ENCODE data around the gene LATS2. TPM values are rescaled to one million over a fixed set of nuclear protein-coding genes. Genes with fewer than 3 reads are reported as not detected.

The LATS2 gene
- total and polyA plus RNA-seq, 8 donors = 3.4 to 21.4 (median 7.7) TPM

GRCh38 chr13:21025539-21025938 is 35.8 kb downstream of the LATS2 start:
- H3K4me1 ChIP-seq = peaks cover 17 to 28% (median 23%) of the 10 kb centered on the region in 4 donors
- intact Hi-C loops (cut with DNase I; ENCODE audit: low total_unique reads) = no loop called here
- H3K27ac ChIP-seq = no peak overlapping the region
- H3K27me3 ChIP-seq = no peaks in the 10 kb centered on the region
- H3K9me3 ChIP-seq = no peaks in the 10 kb centered on the region
- no peak for DNase-seq
- WGBS, 5 donors = 88 to 91% (median 89%) methylated on average over 6 of the region's 6 CpGs
- no peak for TF ChIP-seq CTCF (IDR thresholded peaks at IDR 0.05)
- no peak for TF ChIP-seq POLR2AphosphoS5 (IDR thresholded peaks at IDR 0.05)
- no peak for TF ChIP-seq POLR2A (IDR thresholded peaks at IDR 0.05)
- no peak for TF ChIP-seq EP300 (IDR thresholded peaks at IDR 0.05)
- no peaks in the 10 kb centered on the region for H3K36me3 ChIP-seq
- H3K4me3 ChIP-seq = no peak overlapping the region

GRCh38 chr13:21022056-21022979 is 39.1 kb downstream of the LATS2 start:
- no peak for TF ChIP-seq POLR2AphosphoS5 (IDR thresholded peaks at IDR 0.05)
- no peak for TF ChIP-seq EP300 (IDR thresholded peaks at IDR 0.05)
- TF ChIP-seq CTCF (IDR thresholded peaks at IDR 0.05) = no peak
- TF ChIP-seq POLR2A (IDR thresholded peaks at IDR 0.05) = no peak
- Histone ChIP-seq H3K36me3 (no peaks in the 10 kb centered on the region), H3K27me3 (no peaks in the 10 kb centered on the region), H3K9me3 (no peaks in the 10 kb centered on the region), H3K4me3 (no peak overlapping the region), H3K4me1 (peaks cover 19 to 50% (median 34%) of the 10 kb centered on the region in 4 donors), H3K27ac (peak overlapping the region in 3 of 5 donors; percentile 5 to 80 (median 39))
- 39 to 56% (median 48%) methylated on average over 11 of the region's 11 CpGs for WGBS, 5 donors
- intact Hi-C loops (cut with DNase I; ENCODE audit: low total_unique reads) = no loop called here
- DNase-seq = no peak

GRCh38 chr13:21020581-21020980 is 40.8 kb downstream of the LATS2 start:
- intact Hi-C loops (cut with DNase I; ENCODE audit: low total_unique reads) = no loop called here

GRCh38 chr13:21020176-21020575 is 41.2 kb downstream of the LATS2 start:
- no peak for TF ChIP-seq POLR2AphosphoS5 (IDR thresholded peaks at IDR 0.05)
- TF ChIP-seq POLR2A (IDR thresholded peaks at IDR 0.05) = no peak
- no peak for TF ChIP-seq EP300 (IDR thresholded peaks at IDR 0.05)
- no peak for TF ChIP-seq CTCF (IDR thresholded peaks at IDR 0.05)
- 41 to 55% (median 47%) methylated on average over 5 of the region's 5 CpGs for WGBS, 5 donors
- peak overlapping the region in 4 of 5 donors; percentile 39 to 80 (median 44) for H3K27ac ChIP-seq
- H3K9me3 ChIP-seq = no peaks in the 10 kb centered on the region
- intact Hi-C loops (cut with DNase I; ENCODE audit: low total_unique reads) = no loop called here
- no peaks in the 10 kb centered on the region for H3K36me3 ChIP-seq
- H3K27me3 ChIP-seq = no peaks in the 10 kb centered on the region
- no peak for DNase-seq
- peaks cover 34 to 71% (median 49%) of the 10 kb centered on the region in 4 donors for H3K4me1 ChIP-seq
- no peak overlapping the region for H3K4me3 ChIP-seq

More at GRCh38 chr13:21020581-21020980, 40.8 kb downstream of the LATS2 start:
- Histone ChIP-seq H3K27ac (peak overlapping the region in 4 of 5 donors; percentile 39 to 80 (median 44)), H3K9me3 (no peaks in the 10 kb centered on the region), H3K4me1 (peaks cover 33 to 67% (median 47%) of the 10 kb centered on the region in 4 donors), H3K27me3 (no peaks in the 10 kb centered on the region), H3K4me3 (no peak overlapping the region), H3K36me3 (no peaks in the 10 kb centered on the region)
- DNase-seq = no peak
- 79 to 93% (median 84%) methylated on average over 4 of the region's 4 CpGs for WGBS, 5 donors
- no peak for TF ChIP-seq CTCF (IDR thresholded peaks at IDR 0.05)
- peak in 1 of 3 donors; percentile 47 for TF ChIP-seq POLR2AphosphoS5 (IDR thresholded peaks at IDR 0.05)
